Keratinocyte (primary cell): Measurements from ENCODE around the gene BRIP1. TPM values are rescaled to one million over a fixed set of nuclear protein-coding genes. Genes with fewer than 3 reads are reported as not detected.

Source experiments
- DNase-seq: peaks from one replicate; pipeline ENCODE4 v3.0.0-alpha.2; 2011; ENCODE audit warnings: low read depth, missing footprints, low spot score
- FAIRE-seq: peaks from 2 replicates; lab custom pipeline; 2011; peaks lifted over from hg19 to GRCh38; lab: Jason Lieb, UNC
- H2AFZ ChIP-seq: 2 replicates; pipeline ENCODE4 v1.6.0; 2012; ENCODE audit warnings: low read length, control low read depth, inconsistent platforms; ENCODE audit not compliant: control insufficient read depth
- H3K27ac ChIP-seq: 2 replicates; pipeline ENCODE4 v1.5.1; 2011; ENCODE audit warnings: low read length; ENCODE audit not compliant: control insufficient read depth, insufficient read depth
- H3K27me3 ChIP-seq: 3 replicates; pipeline ENCODE4 v1.6.0; 2011; ENCODE audit warnings: low read length; ENCODE audit not compliant: control insufficient read depth, insufficient read depth; ENCODE audit errors: extremely low read depth
- H3K36me3 ChIP-seq, 2 experiments: 2 replicates in 1 of 2; 3 replicates in 1 of 2; pipeline ENCODE4 v1.5.1; 2011; ENCODE audit warnings: low read length in 2 of 2, mild to moderate bottlenecking in 1 of 2; ENCODE audit not compliant: control insufficient read depth in 2 of 2, insufficient read depth in 2 of 2; ENCODE audit errors: extremely low read depth in 1 of 2
- H3K4me1 ChIP-seq: 3 replicates; pipeline ENCODE4 v1.5.1; 2011; ENCODE audit warnings: low read length; ENCODE audit not compliant: control insufficient read depth, insufficient read depth; ENCODE audit errors: extremely low read depth
- H3K4me2 ChIP-seq: 3 replicates; pipeline ENCODE4 v1.6.0; 2011; ENCODE audit warnings: low read depth, low read length; ENCODE audit not compliant: control insufficient read depth, insufficient read depth; ENCODE audit errors: extremely low read depth
- H3K4me3 ChIP-seq, 3 experiments: fragments of 200-600 bp in 1 of 3; sonication (generic) in 1 of 3; 2 replicates in 2 of 3; 3 replicates in 1 of 3; pipeline ENCODE4 v1.5.1; 2011 to 2016; ENCODE audit warnings: low read length in 3 of 3, mild to moderate bottlenecking in 3 of 3, control low read depth in 2 of 3, inconsistent platforms in 1 of 3, low read depth in 1 of 3, mixed read lengths in 1 of 3, mixed run types in 1 of 3, moderate library complexity in 1 of 3; ENCODE audit not compliant: control insufficient read depth in 2 of 3, insufficient read depth in 2 of 3; ENCODE audit errors: extremely low read depth in 1 of 3
- H3K79me2 ChIP-seq: 2 replicates; pipeline ENCODE4 v1.6.0; 2012; ENCODE audit warnings: low read length; ENCODE audit not compliant: control insufficient read depth, insufficient read depth
- H3K9ac ChIP-seq: 3 replicates; pipeline ENCODE4 v1.6.0; 2011; ENCODE audit warnings: low read length; ENCODE audit not compliant: control insufficient read depth, insufficient read depth; ENCODE audit errors: extremely low read depth
- H3K9me1 ChIP-seq: 3 replicates; pipeline ENCODE4 v1.6.0; 2011; ENCODE audit warnings: low read length; ENCODE audit not compliant: control insufficient read depth, insufficient read depth; ENCODE audit errors: extremely low read depth
- H3K9me3 ChIP-seq: 2 replicates; pipeline ENCODE4 v1.5.1; 2012; ENCODE audit warnings: low read depth, low read length; ENCODE audit not compliant: control insufficient read depth
- H4K20me1 ChIP-seq: 3 replicates; pipeline ENCODE4 v1.6.0; 2011; ENCODE audit warnings: low read length; ENCODE audit not compliant: control insufficient read depth, insufficient read depth; ENCODE audit errors: extremely low read depth
- CTCF ChIP-seq, 3 experiments: IDR thresholded peaks in 1 of 3; conservative IDR thresholded peaks in 1 of 3; optimal IDR thresholded peaks in 1 of 3; 2 replicates in 2 of 3; 3 replicates in 1 of 3; pipeline versions ENCODE3 to v1.5.1; 2011; ENCODE audit warnings: low read length in 3 of 3, mild to moderate bottlenecking in 3 of 3, moderate library complexity in 2 of 3, control low read depth in 1 of 3, inconsistent platforms in 1 of 3; ENCODE audit not compliant: insufficient read depth in 2 of 3; ENCODE audit errors: extremely low read depth in 1 of 3
- EZH2 ChIP-seq: IDR thresholded peaks from one replicate; pipeline ENCODE4 v1.6.1; 2012; ENCODE audit warnings: inconsistent platforms, mild to moderate bottlenecking, low read length, moderate library complexity
- dilution Hi-C: fragments of 300-500 bp; cut with MboI; formaldehyde crosslinking; loops from one replicate; pipeline ENCODE4 v1.7.0; 2020; ENCODE audit warnings: low sequenced_read_pairs; ENCODE audit not compliant: extremely low pct_ligation_motif_present
- polyA plus RNA-seq, 5 experiments: library from polyadenylated mRNA; depleted of rRNA in 3 of 5; stranded (reverse) in 3 of 5; stranded (forward) in 1 of 5; unstranded in 1 of 5; fragments of >200 nt; gene quantifications; 1 replicate in 1 of 5; 2 replicates in 3 of 5; 3 replicates in 1 of 5; pipeline versions ENCODE4 v1.2.1 to v1.2.3, GENCODE V29; 2011 to 2012; ENCODE audit warnings: missing spikeins in 2 of 5, low read depth in 1 of 5, low replicate concordance in 1 of 5

Gene BRIP1
- polyA plus RNA-seq, 1 donor (not counting 4 experiments of a cell fraction or from before 2014, with no cell fraction given) = 4.0 TPM

DNA sequence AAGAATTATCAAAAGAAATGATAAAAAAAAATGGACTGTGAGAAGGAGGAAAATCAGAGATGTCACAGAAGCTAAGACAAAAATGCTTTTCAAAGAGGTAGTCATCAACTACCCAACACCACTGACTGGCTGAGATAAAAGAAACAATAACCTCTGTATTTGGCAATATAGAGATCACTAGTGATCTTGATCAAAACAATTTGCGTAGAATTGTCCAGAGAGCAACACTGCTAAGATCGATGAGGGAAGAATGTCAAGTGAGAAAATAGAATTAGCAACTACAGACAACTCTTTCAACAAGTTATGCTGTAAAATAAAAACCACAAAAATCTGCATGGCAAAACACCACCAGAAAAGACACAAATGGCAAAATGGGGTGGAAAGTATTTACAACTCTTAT, 66.0 kb downstream of the BRIP1 start:
- no peak overlapping the region for H3K4me2 ChIP-seq

GRCh38 chr17:61795546-61795945, 67.8 kb downstream of the BRIP1 start:
- Histone ChIP-seq H3K27ac (no peak overlapping the region), H3K9me1 (no peaks in the 10 kb centered on the region), H4K20me1 (no peaks in the 10 kb centered on the region), H3K4me2 (no peak overlapping the region), H3K9ac (no peak overlapping the region), H3K79me2 (no peaks in the 10 kb centered on the region), H3K36me3 (no peaks in the 10 kb centered on the region), H3K27me3 (no peaks in the 10 kb centered on the region), H3K9me3 (no peaks in the 10 kb centered on the region), H3K4me3 (no peak overlapping the region), H3K4me1 (no peaks in the 10 kb centered on the region), H2AFZ (no peak overlapping the region)
- DNase-seq = no peak
- no peak for TF ChIP-seq CTCF (optimal IDR thresholded peaks at IDR 0.05 in 1 of 3, IDR thresholded peaks at IDR 0.05 in 1 of 3, conservative IDR thresholded peaks at IDR 0.05 in 1 of 3; ENCODE audit: extremely low read depth in 1 of 3, insufficient read depth in 2 of 3, low read length in 3 of 3)
- no peak for TF ChIP-seq EZH2
- dilution Hi-C loops = no loop called here
- no peak for FAIRE-seq

More for the DNA sequence above, 66.0 kb downstream of the BRIP1 start:
- DNase-seq (no peak), FAIRE-seq (no peak)
- Histone ChIP-seq H3K36me3 (no peaks in the 10 kb centered on the region), H3K9me3 (no peaks in the 10 kb centered on the region), H3K79me2 (no peaks in the 10 kb centered on the region), H2AFZ (no peak overlapping the region), H3K27ac (no peak overlapping the region), H3K27me3 (no peaks in the 10 kb centered on the region), H3K4me3 (no peak overlapping the region), H4K20me1 (no peaks in the 10 kb centered on the region), H3K4me1 (no peaks in the 10 kb centered on the region), H3K9ac (no peak overlapping the region), H3K9me1 (no peaks in the 10 kb centered on the region)
- TF ChIP-seq CTCF (optimal IDR thresholded peaks at IDR 0.05 in 1 of 3, IDR thresholded peaks at IDR 0.05 in 1 of 3, conservative IDR thresholded peaks at IDR 0.05 in 1 of 3; ENCODE audit: extremely low read depth in 1 of 3, insufficient read depth in 2 of 3, low read length in 3 of 3) (no peak), EZH2 (no peak)
- dilution Hi-C loops = no loop called here
